ENCODE results near the gene ADCYAP1R1.

Gene ADCYAP1R1

DNA sequence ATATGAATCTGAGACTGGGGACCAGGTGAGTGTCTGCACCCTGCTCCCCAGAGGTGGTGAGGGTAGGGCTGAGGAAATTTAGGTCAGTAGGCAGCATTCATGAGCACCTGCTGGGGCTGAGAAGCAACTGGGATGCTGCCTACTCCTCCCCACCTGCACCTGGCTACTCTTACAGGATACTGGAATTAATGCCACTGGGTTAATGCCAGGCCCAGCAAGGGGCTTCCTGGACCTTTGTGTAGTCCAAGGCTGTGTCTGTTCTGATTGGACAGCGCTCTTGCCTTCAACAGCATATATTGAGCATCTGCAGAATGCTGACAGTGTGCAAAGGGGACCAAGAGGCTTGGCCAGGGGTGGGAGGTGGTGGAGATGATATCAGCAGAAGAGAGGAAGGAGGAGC lies 32.1 kb downstream of the ADCYAP1R1 start:
- DNase-seq (ENCODE audit: low read depth, low spot score), result no peak

- no peak for DNase-seq (ENCODE audit: low read depth, low spot score)
These were observed 35.2 kb downstream of the ADCYAP1R1 start for GRCh38 chr7:31087351-31087750.

GRCh38 chr7:31091924-31092434 lies 39.9 kb downstream of the ADCYAP1R1 start:
- no peak for DNase-seq (ENCODE audit: low read depth, low spot score)

DNA sequence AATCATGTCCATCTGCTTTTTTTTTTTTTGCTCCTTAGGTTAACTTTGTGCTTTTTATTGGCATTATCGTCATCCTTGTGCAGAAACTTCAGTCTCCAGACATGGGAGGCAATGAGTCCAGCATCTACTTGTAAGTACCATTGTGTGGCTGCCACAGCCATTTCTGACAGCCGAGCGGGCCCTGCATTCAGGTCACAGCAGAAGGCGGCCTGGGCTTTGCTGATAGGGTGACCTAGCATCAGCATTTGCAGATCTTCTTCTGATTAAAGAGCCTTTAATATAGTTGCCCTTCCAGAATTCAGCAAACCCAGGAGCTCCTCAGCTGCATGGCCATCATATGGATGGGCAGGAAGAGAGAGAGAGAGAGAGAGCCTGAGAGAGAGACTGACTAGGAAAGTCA lies 40.5 kb downstream of the ADCYAP1R1 start:
- no peak for DNase-seq (ENCODE audit: low read depth, low spot score)

DNA sequence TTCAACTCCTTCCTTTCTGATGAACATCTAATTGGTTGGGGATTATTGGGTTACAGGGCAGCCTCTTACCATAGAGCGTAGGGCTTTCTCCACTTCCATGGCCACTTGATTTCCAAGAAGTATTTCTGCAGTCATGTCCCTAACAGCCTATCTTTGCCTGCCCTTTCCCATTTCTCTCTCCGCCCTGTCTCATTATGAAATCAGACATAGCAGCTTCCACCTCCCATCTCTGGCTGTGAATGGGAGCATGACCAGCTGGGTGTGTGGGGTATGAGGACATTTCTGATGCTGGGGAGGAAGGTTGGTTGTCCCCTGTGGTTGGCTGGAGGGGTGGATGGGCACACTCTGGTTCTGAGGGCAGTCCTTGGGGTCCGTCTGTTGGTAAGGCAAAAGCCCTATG lies 41.2 kb downstream of the ADCYAP1R1 start:
- DNase-seq (ENCODE audit: low read depth, low spot score), result no peak

- no peak for DNase-seq (ENCODE audit: low read depth, low spot score)
These were observed 42.2 kb downstream of the ADCYAP1R1 start for GRCh38 chr7:31094271-31094670.

DNA sequence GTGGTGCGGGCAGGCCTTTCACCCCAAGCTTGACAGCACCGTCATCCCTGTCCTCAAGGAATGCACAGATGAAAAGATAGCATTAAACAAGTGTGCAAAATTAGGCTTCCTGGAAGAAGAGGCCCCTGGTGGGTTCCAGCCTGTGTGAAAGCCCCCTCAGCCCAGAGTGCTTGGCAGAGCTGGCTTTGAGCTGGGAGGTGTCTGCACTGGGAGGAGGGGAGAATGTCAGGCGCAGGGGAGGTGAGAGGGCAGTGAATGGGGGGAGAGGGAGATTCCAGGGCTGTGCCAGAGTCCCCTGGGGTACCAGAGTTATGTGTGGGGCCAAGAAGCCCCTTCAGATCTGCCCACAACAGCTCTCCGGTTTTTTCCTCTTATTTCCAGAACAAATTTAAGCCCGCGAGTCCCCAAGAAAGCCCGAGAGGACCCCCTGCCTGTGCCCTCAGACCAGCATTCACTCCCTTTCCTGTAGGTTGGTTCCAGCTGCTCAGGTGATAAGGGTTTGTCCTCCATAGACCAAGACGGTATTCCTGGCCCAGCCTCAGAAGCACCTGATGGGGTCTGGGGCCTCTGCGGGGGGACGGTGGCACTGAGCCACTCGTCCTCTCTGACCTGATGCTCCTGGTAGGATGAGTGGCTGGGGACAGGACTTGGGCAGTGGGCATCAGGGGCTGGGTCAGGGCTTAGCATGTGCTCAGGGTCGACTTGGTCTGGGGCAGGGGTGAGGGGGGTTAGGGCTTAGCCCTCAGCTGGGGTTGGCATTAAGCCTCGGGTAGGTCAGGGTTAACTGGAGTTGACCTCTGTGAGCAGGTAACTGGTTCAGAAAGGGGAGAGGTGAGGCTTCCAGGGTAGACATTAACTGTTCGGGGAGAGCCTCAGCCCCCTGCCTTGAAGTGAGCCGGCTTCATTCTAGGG lies 43.4 kb downstream of the ADCYAP1R1 start:
- DNase-seq (ENCODE audit: low read depth, low spot score), result no peak

DNA sequence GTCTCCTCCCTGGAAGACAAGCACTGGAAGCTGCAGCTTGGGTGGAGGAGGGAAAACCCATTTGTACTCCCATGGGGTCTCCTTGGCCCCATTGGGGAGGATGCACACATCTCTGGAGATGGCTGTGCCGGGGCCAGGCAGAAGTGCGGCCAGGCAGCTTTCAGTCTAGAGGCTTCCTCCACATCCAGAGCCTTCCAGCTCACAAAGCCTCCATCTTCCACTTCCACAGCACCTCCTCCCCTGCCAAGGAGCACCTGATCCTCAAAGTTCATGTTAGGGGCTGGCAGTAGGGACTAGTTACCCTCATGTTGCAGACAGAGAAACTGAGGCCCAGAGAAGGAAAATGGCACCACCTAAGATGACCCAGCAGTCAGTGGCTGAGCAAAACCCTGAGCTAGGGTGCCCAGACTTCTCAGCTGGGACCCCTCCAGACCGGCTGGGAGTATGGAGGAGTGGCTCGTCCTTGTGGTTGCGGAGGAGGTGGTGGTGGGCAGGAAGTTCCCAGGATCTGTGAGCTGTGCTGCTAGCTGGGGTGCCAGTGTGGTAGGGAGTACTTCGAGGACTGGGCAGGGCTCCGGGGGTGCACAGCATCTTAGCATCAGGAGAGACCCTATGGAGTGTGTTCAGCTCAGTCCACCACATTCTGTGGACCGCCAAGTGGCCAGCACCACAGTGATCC lies 44.2 kb downstream of the ADCYAP1R1 start:
- DNase-seq (ENCODE audit: low read depth, low spot score), result no peak

- no peak for DNase-seq (ENCODE audit: low read depth, low spot score)
These were observed 44.8 kb downstream of the ADCYAP1R1 start for GRCh38 chr7:31096877-31097258.

DNA sequence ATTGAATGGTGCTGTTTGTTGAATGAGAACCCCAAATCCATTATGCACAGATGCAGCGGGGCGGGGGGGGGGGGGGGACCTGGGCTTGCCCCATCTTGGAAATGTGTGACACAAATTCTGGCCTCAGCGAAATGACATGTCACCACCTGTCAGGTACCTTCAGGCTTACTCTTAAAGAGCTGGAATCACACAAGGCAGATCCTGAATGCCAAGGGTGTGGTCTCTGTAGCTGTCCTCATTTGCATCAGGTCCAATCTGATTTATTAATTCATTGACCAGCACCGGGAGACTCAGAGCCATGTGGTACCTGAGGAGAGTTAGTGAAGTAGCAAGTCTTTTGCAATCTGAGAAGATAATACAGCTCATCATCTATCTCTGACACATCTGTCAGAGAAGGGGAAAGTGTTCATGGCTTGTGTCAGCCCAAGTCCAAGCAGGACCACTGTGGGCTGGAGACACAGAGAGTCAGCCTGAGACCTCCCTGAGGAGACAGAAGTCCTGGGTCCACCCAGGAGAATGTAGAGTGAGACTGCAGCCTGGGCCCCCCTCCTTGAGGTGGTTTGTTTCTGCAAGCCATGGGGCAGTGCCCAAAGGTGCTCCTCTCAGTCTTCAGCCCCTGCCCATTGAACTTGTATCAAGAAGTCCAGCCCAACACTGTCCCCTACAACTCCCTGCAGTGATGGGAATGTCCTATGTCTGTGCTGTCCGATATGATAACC lies 46.7 kb downstream of the ADCYAP1R1 start:
- DNase-seq (ENCODE audit: low read depth, low spot score), result no peak

GRCh38 chr7:31099451-31100444 lies 47.6 kb downstream of the ADCYAP1R1 start:
- no peak for DNase-seq (ENCODE audit: low read depth, low spot score)

DNA sequence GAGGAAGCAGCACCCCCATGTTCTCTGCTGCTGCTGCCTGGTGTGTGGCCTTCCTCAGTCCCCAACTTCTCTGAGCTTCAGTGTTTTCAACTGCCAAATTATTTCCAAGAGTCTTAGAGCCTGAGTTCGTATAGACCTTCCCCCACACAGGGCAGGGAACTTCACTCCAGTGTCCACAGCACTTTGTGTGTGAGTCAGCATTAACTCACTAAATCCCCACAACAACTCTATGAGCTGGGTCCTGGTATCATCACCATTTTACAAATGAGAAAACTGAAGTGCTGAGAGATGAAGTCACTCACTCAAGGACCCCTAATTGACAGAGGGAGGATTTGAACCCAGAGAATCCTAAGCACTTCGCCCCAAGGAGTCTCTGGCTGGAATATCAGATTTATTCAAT lies 48.3 kb downstream of the ADCYAP1R1 start:
- no peak for DNase-seq (ENCODE audit: low read depth, low spot score)

DNA sequence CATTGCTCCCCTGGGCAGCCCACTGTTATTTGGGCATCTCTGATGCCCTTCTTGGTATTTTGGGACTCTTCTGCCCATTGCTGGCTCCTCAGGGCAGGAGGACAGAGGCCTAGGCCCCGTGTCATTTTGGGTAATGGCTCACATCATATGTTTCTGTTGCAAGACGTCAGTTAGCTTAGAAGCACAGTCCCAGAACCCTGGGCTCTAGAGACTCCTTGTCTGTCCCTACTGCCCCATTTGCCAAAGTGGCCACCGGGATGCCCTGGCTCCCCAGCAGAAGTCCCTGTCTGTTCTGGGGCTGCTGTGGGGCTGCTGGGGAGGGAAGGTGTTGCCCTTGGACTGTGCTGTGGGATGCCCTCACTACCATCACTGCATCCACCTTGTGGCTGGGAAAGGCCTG lies 48.8 kb downstream of the ADCYAP1R1 start:
- no peak for DNase-seq (ENCODE audit: low read depth, low spot score)

GRCh38 chr7:31101544-31101943 lies 49.4 kb downstream of the ADCYAP1R1 start:
- DNase-seq (ENCODE audit: low read depth, low spot score), result no peak

- no peak for DNase-seq (ENCODE audit: low read depth, low spot score)
These were observed 50.3 kb downstream of the ADCYAP1R1 start for GRCh38 chr7:31102151-31102972.

DNA sequence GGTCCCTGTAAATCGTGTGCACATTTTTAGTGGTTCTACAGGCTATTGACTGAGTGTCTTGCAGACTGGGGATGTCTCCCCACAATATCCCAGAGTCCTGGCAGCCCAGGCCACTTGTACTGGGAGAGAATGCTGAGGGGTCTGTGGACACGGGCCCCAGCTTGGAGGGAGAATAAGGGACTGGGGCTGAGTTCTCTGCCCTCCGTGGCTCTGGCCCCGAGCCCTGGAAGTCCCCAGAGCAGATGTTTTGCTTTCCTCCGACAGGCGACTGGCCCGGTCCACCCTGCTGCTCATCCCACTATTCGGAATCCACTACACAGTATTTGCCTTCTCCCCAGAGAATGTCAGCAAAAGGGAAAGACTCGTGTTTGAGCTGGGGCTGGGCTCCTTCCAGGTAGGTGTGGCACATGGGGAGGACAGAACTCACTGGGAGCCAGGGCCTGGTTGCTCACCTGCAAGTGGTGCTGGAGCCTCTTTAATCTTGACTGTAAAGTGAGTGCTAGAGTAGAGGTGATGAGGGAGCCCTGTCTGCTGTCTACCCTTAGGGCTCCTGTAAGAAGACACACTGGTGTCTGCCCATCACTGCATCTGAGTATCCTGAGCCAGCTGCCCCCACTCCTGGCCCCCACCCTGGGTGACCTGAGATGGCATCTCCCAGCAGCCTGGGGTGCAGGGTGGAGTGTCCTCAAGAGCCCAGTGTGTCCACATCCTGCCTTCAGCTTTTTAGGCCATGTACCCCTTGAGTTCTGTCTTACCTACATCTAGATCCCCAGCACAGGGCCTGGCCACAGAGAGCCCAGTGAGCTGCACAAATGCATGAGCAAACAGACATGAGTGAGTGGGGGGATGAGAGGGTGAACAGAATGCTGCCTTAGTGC lies 51.1 kb downstream of the ADCYAP1R1 start:
- no peak for DNase-seq (ENCODE audit: low read depth, low spot score)

DNA sequence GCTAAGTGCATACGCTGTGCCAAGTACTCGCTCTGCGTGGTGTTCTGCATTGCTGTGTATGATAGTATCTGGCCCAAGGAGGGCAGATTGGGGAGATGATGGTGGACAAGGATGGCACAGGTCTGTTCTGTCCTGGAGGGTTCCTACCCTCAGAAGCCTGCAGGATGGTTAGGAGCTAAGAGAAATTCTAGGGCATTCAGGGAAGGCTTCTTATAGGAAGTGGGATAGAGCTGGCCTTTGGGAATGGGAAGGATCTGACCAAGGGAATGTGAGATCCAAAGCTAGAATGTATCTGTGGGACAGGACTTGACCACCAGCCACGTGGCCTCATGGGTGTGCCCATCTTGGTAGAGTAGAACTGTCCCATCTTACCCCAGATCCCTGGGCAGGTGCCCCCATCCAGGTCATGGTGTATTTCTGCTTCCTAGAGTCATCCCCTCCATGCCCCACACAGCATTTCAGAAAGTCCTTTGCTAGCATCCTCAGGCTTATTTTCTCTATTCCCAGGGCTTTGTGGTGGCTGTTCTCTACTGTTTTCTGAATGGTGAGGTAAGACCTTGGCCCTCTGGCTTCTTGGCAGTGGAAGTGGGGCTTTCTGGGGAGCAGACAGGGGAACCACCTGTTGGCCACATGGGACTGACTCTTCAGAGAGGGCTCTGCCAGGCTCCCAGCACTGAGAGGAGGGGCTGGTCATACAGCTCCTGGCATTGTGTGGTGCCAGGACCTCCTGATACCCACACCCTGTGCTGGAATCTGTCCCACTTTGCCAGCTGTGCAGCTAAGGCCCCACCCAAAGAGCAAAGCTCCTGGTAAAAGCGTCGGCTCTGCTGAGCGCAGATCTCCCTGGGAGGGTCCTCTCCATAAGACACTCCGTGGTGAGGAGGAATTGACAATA lies 52.5 kb downstream of the ADCYAP1R1 start:
- no peak for DNase-seq (ENCODE audit: low read depth, low spot score)

All from brain pericyte (primary cell).